Mesodermal cell (in vitro differentiated cells): ENCODE results near the gene RP9.
A peak's percentile ranks its signal among the peaks of the same experiment; 100 is the strongest.

Experiments used
- H3K27ac ChIP-seq: 2 replicates; pipeline ENCODE4 v1.7.0; 2013; ENCODE audit warnings: mild to moderate bottlenecking, low read depth, low read length, moderate library complexity; ENCODE audit not compliant: severe bottlenecking
- H3K36me3 ChIP-seq: 2 replicates; pipeline ENCODE4 v1.7.1; 2013; ENCODE audit warnings: mild to moderate bottlenecking, low read length, moderate library complexity; ENCODE audit not compliant: control insufficient read depth, insufficient read depth
- H3K4me1 ChIP-seq: one replicate; pipeline ENCODE4 v1.7.1; 2013; ENCODE audit warnings: mild to moderate bottlenecking, low read length; ENCODE audit not compliant: insufficient read depth, control insufficient read depth, poor library complexity, severe bottlenecking
- H3K4me3 ChIP-seq: 2 replicates; pipeline ENCODE4 v1.7.0; 2013; ENCODE audit warnings: low read length, control low read depth, mild to moderate bottlenecking; ENCODE audit not compliant: insufficient read depth, poor library complexity, severe bottlenecking; ENCODE audit errors: extremely low read depth
- H3K9me3 ChIP-seq: 2 replicates; pipeline ENCODE4 v1.7.1; 2013; ENCODE audit warnings: mild to moderate bottlenecking, low read length, moderate library complexity; ENCODE audit not compliant: control insufficient read depth
- WGBS, 2 experiments: methylation state at CpG; one replicate each; pipeline ENCODE4 v1.1.5; 2013; ENCODE audit warnings: missing lambda C conversion rate in 2 of 2; ENCODE audit not compliant: insufficient coverage in 2 of 2; 5-methylcytosine and 5-hydroxymethylcytosine counted together

The RP9 gene

DNA sequence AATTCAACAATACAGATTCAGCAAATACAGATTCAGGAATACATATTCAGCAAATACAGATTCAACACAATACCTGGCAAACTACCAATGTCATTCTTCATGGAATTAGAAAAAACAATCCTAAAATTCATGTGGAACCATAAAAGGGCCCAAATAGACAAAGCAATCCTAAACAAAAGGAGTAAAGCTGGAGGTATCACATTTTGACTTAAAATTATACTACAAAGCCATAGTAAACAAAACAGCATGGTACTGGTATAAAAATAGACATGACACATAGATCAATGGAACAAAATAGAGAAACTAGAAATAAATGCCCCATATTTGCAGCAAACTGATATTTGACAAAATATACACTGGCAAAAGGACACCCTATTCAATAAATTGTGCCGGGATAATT, 43.2 kb downstream of the RP9 start:
- no peaks in the 10 kb centered on the region for H3K36me3 ChIP-seq
- no CpG with 5 or more reads among the region's 1 CpG for WGBS, 2 experiments
- peaks cover 36% of the 10 kb centered on the region for H3K9me3 ChIP-seq

DNA sequence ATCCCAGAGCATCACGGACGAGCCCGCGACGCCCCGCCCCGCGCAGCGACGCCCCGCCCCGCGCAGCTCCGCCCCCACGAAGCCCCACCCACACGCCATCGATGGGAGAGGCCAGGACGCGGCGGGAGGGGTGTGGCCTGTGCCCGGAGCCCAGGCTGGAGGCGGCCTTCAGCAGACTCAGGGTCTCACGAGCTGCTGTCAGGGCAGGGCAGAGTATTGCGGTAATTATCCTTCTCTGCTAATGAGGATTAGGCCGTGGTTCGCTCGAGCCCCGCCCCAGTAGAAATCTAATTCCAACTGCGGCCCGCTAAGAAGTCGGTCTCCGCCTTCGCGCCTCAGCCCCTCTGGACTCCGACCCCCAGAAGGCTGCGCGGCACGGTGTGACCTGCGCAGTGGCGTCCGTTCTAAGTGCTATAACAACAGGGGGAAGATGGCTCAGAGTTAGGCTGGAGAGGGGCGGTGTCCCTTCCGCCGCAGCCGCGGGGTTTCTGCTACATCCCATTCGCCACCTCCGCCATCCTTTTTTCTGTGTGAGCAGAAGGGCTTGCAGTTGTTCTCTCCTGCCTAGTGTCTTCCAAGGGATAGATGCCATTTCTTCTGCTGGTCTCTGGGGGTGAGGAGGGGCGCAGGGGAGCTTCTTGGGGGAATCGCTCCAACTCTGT, 46.3 kb downstream of the RP9 start:
- Histone ChIP-seq H3K4me1 (peaks cover 3% of the 10 kb centered on the region), H3K27ac (peak overlapping the region; percentile 92), H3K36me3 (peaks cover 6% of the 10 kb centered on the region), H3K4me3 (peak overlapping the region; percentile 71), H3K9me3 (peaks cover 19% of the 10 kb centered on the region)
- WGBS, 2 experiments: 0% methylated on average over 35 to 39 of the region's 50 CpGs

More for the DNA sequence above, 43.2 kb downstream of the RP9 start:
- no peak overlapping the region for H3K4me3 ChIP-seq
- H3K4me1 ChIP-seq: peaks cover 2% of the 10 kb centered on the region
- no peak overlapping the region for H3K27ac ChIP-seq

DNA sequence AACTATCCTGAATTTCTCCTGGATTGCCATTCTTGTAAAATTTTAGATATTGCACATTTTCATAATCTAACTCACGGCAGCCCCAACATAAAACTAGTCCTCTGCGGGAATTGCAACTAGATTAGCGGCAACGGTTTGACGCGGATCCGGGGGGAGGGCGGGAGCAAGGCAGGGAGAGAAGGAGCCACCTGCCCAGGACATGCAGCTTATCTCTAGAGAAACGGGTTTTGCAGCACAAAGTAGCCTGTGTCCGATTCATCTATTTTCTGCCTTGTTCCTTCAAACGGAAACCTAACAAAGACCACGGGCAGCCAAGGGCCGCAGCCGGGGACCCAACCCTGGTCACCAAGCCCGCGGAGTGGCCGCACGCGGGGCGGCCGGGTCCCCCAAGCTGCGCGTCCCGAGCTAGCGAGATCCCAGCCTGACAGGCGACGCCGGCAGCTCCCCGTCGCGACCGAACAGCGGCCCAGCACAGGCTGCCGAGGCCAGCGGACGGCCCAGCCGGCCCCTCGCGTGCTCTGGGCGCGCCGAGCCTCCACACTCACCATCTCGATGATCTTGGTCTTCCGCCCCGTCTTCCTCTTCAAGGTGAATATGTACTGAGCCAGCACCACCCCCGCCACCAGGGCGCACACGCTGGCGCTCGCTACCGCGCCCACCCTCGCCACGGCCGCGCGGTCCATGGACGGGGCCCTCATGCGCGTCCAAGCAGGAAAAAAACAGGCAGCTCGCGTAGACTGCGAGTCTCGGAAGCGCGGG, 47.0 kb downstream of the RP9 start, which contains the start of gene NT5C3A:
TSS of gene NT5C3A (minus strand) at position 754 of the 759 bp plus-strand sequence. CDS start at position 683, 71 bp downstream.
- peaks cover 19% of the 10 kb centered on the region for H3K9me3 ChIP-seq
- 0% methylated on average over 36 to 57 of the region's 66 CpGs for WGBS, 2 experiments

DNA sequence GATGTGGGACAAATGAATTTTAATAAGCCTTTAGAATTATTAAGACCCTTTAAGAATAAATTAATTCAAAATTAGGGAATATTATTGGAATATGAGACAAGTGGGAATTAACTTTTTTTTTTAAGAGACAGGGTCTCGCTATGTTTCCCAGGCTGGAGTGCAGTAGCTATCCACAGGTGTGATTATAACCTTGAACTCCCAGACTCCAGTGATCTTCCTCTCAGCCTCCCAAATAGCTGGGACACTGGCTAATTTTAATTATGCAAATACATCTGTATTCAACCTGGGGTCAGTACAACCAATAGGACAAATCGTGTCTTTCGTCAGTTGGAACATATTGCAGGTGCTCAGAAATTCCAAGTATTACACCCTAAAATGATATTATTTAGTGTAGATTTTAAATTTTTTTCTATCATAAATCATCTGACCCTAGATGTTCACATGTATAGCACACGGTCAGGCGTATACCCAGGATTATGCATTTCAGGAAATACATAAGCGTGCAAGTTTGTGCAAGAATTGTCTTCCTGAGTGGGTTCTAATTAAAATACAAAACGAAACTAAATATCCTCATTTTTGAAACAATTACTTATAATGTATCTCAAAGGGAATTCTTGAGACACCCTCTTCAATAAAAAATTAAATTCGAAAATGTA, 47.8 kb downstream of the RP9 start:
- peaks cover 9% of the 10 kb centered on the region for H3K36me3 ChIP-seq
- H3K9me3 ChIP-seq: peaks cover 15% of the 10 kb centered on the region
- peak overlapping the region; percentile 71 for H3K4me3 ChIP-seq
- no peak overlapping the region for H3K27ac ChIP-seq
- WGBS, 2 experiments: 100% methylated on average over 1 of the region's 8 CpGs
- H3K4me1 ChIP-seq: peaks cover 3% of the 10 kb centered on the region

More for the DNA sequence above, 47.0 kb downstream of the RP9 start, which contains the start of gene NT5C3A:
- Histone ChIP-seq H3K27ac (peak within 1 kb of the TSS; percentile 92), H3K36me3 (peaks cover 6% of the 10 kb centered on the region), H3K4me3 (peak within 1 kb of the TSS; percentile 71), H3K4me1 (peaks cover 3% of the 10 kb centered on the region)

DNA sequence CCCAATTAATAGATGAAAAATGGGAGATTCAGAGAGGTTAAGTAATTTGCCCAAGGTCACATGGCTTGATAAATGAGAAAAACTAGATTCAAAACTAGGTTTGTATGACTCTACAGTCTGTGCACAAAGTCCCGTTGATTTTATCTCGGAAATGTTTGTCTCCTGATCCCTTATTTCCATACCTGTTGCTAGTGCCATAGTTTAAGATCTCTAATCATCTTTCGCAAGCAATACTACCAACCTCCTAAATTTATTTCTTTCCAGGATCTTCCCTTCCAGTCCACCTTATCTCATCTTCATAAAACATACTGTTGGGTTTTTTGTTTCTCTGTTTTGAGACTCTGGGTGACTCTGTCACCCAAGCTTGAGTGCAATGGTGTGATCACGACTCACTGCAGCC, 49.6 kb downstream of the RP9 start:
- H3K9me3 ChIP-seq: peaks cover 5% of the 10 kb centered on the region
- peaks cover 3% of the 10 kb centered on the region for H3K4me1 ChIP-seq
- WGBS, 2 experiments: 45 to 50% methylated on average over 4 of the region's 4 CpGs
- H3K27ac ChIP-seq: no peak overlapping the region
- H3K4me3 ChIP-seq: no peak overlapping the region
- peaks cover 9% of the 10 kb centered on the region for H3K36me3 ChIP-seq

DNA sequence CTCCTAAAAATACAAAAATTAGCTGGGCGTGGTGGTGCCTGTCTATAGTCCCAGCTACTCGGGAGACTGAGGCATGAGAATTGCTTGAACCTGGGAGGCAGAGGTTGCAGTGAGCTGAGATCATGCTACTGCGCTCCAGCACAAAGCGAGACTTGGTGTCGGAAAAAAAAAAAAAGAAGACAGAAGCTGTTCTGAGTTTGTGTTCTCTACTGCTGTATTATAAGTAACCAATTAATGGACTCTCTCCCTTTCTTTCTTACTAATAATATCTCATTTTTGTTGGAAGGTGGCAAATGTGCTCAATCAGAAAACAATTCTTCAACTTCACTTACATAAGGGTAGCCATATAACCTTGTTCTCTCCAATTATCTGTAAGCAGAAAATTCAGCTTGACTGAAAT, 54.0 kb downstream of the RP9 start:
- Histone ChIP-seq H3K27ac (no peak overlapping the region), H3K4me3 (no peak overlapping the region), H3K9me3 (no peaks in the 10 kb centered on the region), H3K4me1 (peaks cover 4% of the 10 kb centered on the region), H3K36me3 (peaks cover 9% of the 10 kb centered on the region)
- 80 to 90% methylated on average over 2 of the region's 5 CpGs for WGBS, 2 experiments

DNA sequence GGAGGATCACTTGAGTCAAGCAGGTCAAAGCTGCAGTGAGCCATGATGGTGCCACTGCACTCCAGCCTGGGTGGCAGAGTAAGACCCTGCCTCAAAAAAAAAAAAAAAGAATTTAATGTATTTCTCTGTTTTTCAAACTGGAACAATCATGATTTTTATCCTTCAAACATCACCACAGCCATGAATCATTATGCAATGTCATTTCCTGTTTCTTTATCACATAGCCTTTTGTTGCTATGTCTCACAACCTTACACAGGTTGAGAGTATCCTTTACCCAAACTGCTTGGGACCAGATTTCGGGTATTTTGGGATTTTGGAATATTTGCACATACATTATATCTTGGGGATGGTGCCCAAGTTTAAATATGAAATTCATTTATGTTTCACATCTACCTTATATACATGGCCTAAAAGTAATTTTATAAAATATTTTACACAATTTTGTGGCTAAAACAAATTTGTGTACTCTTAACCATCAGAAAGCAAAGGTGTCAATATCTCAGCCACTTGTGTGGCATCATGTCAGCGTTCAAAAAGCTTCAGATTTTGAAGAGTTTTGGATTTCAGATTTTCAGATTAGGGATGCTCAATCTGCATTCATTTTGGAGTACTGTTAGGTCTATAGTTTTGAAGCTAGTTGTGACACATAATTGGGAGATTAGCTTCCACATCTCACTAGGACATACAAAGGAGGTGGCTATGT, 54.8 kb downstream of the RP9 start:
- no peak overlapping the region for H3K4me3 ChIP-seq
- H3K36me3 ChIP-seq: peaks cover 3% of the 10 kb centered on the region
- H3K27ac ChIP-seq: no peak overlapping the region
- H3K4me1 ChIP-seq: peaks cover 4% of the 10 kb centered on the region
- 89 to 100% methylated on average over 1 of the region's 2 CpGs for WGBS, 2 experiments
- no peaks in the 10 kb centered on the region for H3K9me3 ChIP-seq

DNA sequence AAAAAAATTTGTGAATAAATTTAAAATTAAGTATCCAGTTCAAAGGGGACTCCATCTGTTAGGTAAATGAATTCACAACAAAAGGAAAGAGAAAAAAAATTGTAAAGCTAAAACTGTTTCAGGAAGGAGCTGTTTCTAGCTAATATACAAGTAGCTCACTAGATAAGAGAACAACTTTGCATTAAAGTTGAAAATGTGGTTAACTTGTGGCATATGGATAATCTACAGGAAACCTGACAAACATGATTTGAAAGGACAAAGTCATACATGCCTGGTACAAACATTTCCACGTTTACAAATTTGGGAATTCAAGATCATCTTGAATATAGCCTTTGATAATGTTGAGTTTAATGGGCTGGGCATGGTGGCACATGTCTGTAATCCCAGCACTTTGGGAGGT, 55.5 kb downstream of the RP9 start:
- 100% methylated on average over 1 of the region's 1 CpG; no CpG with 5 or more reads in 1 of the 2 experiments for WGBS, 2 experiments
- Histone ChIP-seq H3K4me3 (no peak overlapping the region), H3K9me3 (no peaks in the 10 kb centered on the region), H3K27ac (no peak overlapping the region), H3K36me3 (peaks cover 3% of the 10 kb centered on the region), H3K4me1 (peaks cover 4% of the 10 kb centered on the region)

DNA sequence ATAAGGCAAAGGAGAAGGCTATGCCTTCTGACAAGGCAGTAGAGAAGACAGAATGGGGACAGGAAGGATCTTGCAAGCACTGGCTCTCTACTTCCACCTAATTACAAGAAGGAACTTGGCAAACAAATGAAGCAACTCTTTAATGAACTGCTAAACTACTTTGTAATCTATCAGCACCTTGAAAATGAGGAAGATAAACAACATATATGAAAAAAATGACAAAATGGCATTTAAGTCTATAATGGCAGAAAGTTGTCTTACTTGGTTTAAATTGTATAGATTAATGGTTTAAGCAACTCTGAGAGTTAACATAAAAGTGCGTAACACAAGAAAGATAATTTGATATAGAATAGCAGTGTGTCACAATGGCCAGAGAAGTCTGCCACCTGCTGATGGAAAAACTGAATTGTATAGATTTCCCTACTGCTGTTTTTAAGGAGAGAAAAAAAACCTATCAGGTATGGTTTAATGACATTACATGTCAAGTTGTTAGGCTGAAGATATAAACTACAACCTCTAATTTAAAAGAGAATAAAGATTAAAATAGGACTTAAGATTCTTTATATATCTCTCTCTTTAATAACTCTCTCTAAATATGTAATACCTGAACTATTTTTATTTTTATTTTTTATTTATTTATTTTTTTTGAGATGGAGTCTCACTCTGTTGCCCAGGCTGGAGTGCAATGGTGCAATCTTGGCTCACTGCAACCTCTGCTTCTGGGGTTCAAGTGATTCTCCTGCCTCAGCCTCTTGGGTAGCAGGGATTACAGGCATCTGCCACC, 58.5 kb downstream of the RP9 start:
- H3K27ac ChIP-seq: no peak overlapping the region
- H3K4me3 ChIP-seq: no peak overlapping the region
- peaks cover 4% of the 10 kb centered on the region for H3K36me3 ChIP-seq
- peaks cover 4% of the 10 kb centered on the region for H3K4me1 ChIP-seq
- 0% methylated on average over 1 of the region's 1 CpG for WGBS, 2 experiments
- no peaks in the 10 kb centered on the region for H3K9me3 ChIP-seq

DNA sequence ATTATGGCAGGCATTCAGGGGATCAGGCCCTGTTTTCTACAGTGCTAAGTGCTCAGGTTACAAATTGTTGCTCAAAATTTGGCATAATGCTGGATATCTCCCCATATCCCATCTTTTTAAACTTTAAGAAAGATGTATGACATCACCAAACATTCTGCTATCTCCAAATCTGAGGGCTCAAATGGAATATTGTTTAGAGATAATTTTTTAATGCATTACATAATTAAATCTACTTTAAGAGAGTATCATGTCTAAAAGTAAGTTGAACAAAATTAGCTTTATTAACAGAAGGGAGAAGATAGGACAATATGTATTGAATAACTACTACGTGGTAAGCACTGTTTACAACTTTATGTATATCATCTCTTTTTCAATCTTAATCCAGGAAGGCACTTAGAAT, 60.5 kb downstream of the RP9 start:
- no peaks in the 10 kb centered on the region for H3K4me1 ChIP-seq
- no CpG with 5 or more reads among the region's 1 CpG for WGBS, 2 experiments
- H3K27ac ChIP-seq: no peak overlapping the region
- no peak overlapping the region for H3K4me3 ChIP-seq
- H3K36me3 ChIP-seq: peaks cover 4% of the 10 kb centered on the region
- no peaks in the 10 kb centered on the region for H3K9me3 ChIP-seq
